ENCODE results near the gene MED25.
A peak's percentile ranks its signal among the peaks of the same experiment; 100 is the strongest.

Gene MED25

GRCh38 chr19:49875177-49875576 is 57.1 kb downstream of the MED25 start:
- DNase-seq: no peak

GRCh38 chr19:49875857-49876421 is 57.9 kb downstream of the MED25 start:
- DNase-seq: no peak

- peak; percentile 95 for DNase-seq
Measured at GRCh38 chr19:49876422-49877019, 58.4 kb downstream of the MED25 start.

- DNase-seq: peak; percentile 99
Measured at GRCh38 chr19:49877020-49877878, 59.2 kb downstream of the MED25 start, which contains the start of the genes AKT1S1 and TBC1D17. AKT1S1 (minus strand) TSS chr19:49877355; CDS start chr19:49873295, 4,060 bp downstream. TBC1D17 (plus strand) TSS chr19:49877702; CDS start chr19:49877724, 22 bp downstream.

- DNase-seq: peak; percentile 90
Measured at GRCh38 chr19:49877879-49878743, 60.0 kb downstream of the MED25 start.

- no peak for DNase-seq
Measured at GRCh38 chr19:49878744-49879070, 60.6 kb downstream of the MED25 start.

- no peak for DNase-seq
Measured at GRCh38 chr19:49879243-49879963, 61.3 kb downstream of the MED25 start.

GRCh38 chr19:49880162-49880869 is 62.2 kb downstream of the MED25 start:
- DNase-seq: no peak

GRCh38 chr19:49881186-49881585 is 63.1 kb downstream of the MED25 start:
- DNase-seq: no peak

GRCh38 chr19:49881672-49882394 is 63.7 kb downstream of the MED25 start:
- no peak for DNase-seq

GRCh38 chr19:49882643-49883042 is 64.6 kb downstream of the MED25 start:
- no peak for DNase-seq

- no peak for DNase-seq
Measured at GRCh38 chr19:49883094-49883493, 65.0 kb downstream of the MED25 start.

GRCh38 chr19:49884109-49884508 is 66.0 kb downstream of the MED25 start:
- no peak for DNase-seq

GRCh38 chr19:49884760-49885159 is 66.7 kb downstream of the MED25 start:
- DNase-seq: no peak
